Esophagus muscularis mucosa (tissue), 4 donors: ENCODE data around the gene KIRREL3. TPM values are rescaled to one million over a fixed set of nuclear protein-coding genes. Genes with fewer than 3 reads are reported as not detected.

Source experiments
- DNase-seq: peaks from one replicate; pipeline ENCODE4 v3.0.0-alpha.2; 2017; ENCODE audit errors: extremely low spot score
- H3K27ac ChIP-seq, 4 donors: fragments of 200-600 bp; sonication (generic); replicated peaks in 1 of 4; 1 replicate in 3 of 4; 2 replicates in 1 of 4; pipeline ENCODE4 v1.5.1; 2016 to 2019; ENCODE audit warnings: mild to moderate bottlenecking in 1 of 4
- H3K27me3 ChIP-seq, 4 donors: fragments of 200-600 bp; sonication (generic); one replicate each; pipeline versions ENCODE4 v1.5.1 to v1.6.0; 2016 to 2019
- H3K36me3 ChIP-seq, 4 donors: fragments of 200-600 bp; sonication (generic); one replicate each; pipeline ENCODE4 v1.5.1; 2016 to 2019
- H3K4me1 ChIP-seq, 4 donors: fragments of 200-600 bp; sonication (generic); one replicate each; pipeline ENCODE4 v1.5.1; 2016 to 2019
- H3K4me3 ChIP-seq, 4 donors: fragments of 200-600 bp; sonication (generic); 1 replicate in 2 of 4; 2 replicates in 2 of 4; pipeline ENCODE4 v1.5.1; 2016 to 2019; ENCODE audit warnings: mild to moderate bottlenecking in 4 of 4, moderate library complexity in 1 of 4
- H3K9me3 ChIP-seq, 4 donors: fragments of 200-600 bp; sonication (generic); 1 replicate in 3 of 4; 2 replicates in 1 of 4; pipeline ENCODE4 v1.5.1; 2016 to 2019
- CTCF ChIP-seq, 3 experiments: fragments of 200-600 bp in 2 of 3; fragments of 450-650 bp in 1 of 3; sonication (generic) in 2 of 3; IDR thresholded peaks; one replicate each; pipeline ENCODE4 v1.5.1; 2017 to 2019; ENCODE audit warnings: antibody characterized with exemption in 3 of 3, mild to moderate bottlenecking in 2 of 3, moderate library complexity in 1 of 3
- EP300 ChIP-seq: sonication (generic); formaldehyde crosslinking; IDR thresholded peaks from one replicate; pipeline ENCODE4 v1.6.1; 2017; ENCODE audit warnings: antibody characterized with exemption
- POLR2A ChIP-seq: fragments of 450-650 bp; IDR thresholded peaks from one replicate; pipeline ENCODE4 v1.6.1; 2017; ENCODE audit warnings: antibody characterized with exemption, moderate library complexity, mild to moderate bottlenecking, low read depth
- POLR2AphosphoS5 ChIP-seq, 2 donors: sonication (generic); formaldehyde crosslinking; IDR thresholded peaks; one replicate each; pipeline ENCODE4 v1.6.1; 2017; ENCODE audit warnings: antibody characterized with exemption in 2 of 2
- WGBS: methylation state at CpG from one replicate; pipeline ENCODE4 v1.1.5; 2018; 5-methylcytosine and 5-hydroxymethylcytosine counted together
- intact Hi-C: fragments of 100-400 bp; cut with DNase I; formaldehyde crosslinking; loops from one replicate; pipeline ENCODE4 v1.15.1; 2023
- total RNA-seq, 4 donors: library from RNA; depleted of rRNA; stranded (reverse); fragments of >200 nt; gene quantifications; one replicate each; pipeline versions ENCODE4 v1.1.0 to v1.2.1, GENCODE V29; 2016

Gene KIRREL3
- total RNA-seq, 4 donors from 2014 or later = 1.7 to 6.5 (median 3.1) TPM

- no peak overlapping the region for H3K27ac ChIP-seq
- peaks cover 0 to 11% (median 0%) of the 10 kb centered on the region in 4 donors for H3K27me3 ChIP-seq
- H3K4me3 ChIP-seq = no peak overlapping the region
- TF ChIP-seq POLR2AphosphoS5 (IDR thresholded peaks at IDR 0.05) (no peak), POLR2A (no peak), EP300 (no peak), CTCF (IDR thresholded peaks at IDR 0.05) (no peak)
- no peaks in the 10 kb centered on the region for H3K9me3 ChIP-seq
- 92% methylated on average over 8 of the region's 8 CpGs for WGBS
- H3K36me3 ChIP-seq = no peaks in the 10 kb centered on the region
- intact Hi-C loops = no loop called here
- H3K4me1 ChIP-seq = no peaks in the 10 kb centered on the region
- DNase-seq = no peak
These were observed 318.0 kb downstream of the KIRREL3 start for GRCh38 chr11:126682590-126682989.

GRCh38 chr11:126680700-126681099 lies 319.9 kb downstream of the KIRREL3 start:
- H3K4me1 ChIP-seq = no peaks in the 10 kb centered on the region
- H3K27ac ChIP-seq = no peak overlapping the region
- intact Hi-C loops = no loop called here
- H3K27me3 ChIP-seq = peaks cover 0 to 14% (median 0%) of the 10 kb centered on the region in 4 donors
- no peaks in the 10 kb centered on the region for H3K36me3 ChIP-seq
- WGBS = 30% methylated on average over 3 of the region's 3 CpGs
- H3K4me3 ChIP-seq = no peak overlapping the region
- DNase-seq = no peak
- TF ChIP-seq CTCF (IDR thresholded peaks at IDR 0.05) (no peak), POLR2A (no peak)
- H3K9me3 ChIP-seq = no peaks in the 10 kb centered on the region

GRCh38 chr11:126680131-126680530 lies 320.4 kb downstream of the KIRREL3 start:
- WGBS = 75% methylated on average over 4 of the region's 4 CpGs
- no peaks in the 10 kb centered on the region for H3K9me3 ChIP-seq
- H3K27ac ChIP-seq = no peak overlapping the region
- H3K27me3 ChIP-seq = peaks cover 0 to 14% (median 0%) of the 10 kb centered on the region in 4 donors
- no peak overlapping the region for H3K4me3 ChIP-seq
- intact Hi-C loops = no loop called here
- H3K4me1 ChIP-seq = no peaks in the 10 kb centered on the region
- H3K36me3 ChIP-seq = no peaks in the 10 kb centered on the region
- TF ChIP-seq POLR2A (no peak), EP300 (no peak), POLR2AphosphoS5 (IDR thresholded peaks at IDR 0.05) (no peak), CTCF (IDR thresholded peaks at IDR 0.05) (no peak)
- DNase-seq = no peak

- Histone ChIP-seq H3K4me1 (no peaks in the 10 kb centered on the region), H3K27me3 (peaks cover 0 to 10% (median 0%) of the 10 kb centered on the region in 4 donors), H3K4me3 (no peak overlapping the region), H3K27ac (no peak overlapping the region), H3K9me3 (no peaks in the 10 kb centered on the region), H3K36me3 (no peaks in the 10 kb centered on the region)
- intact Hi-C loops = no loop called here
- no peak for DNase-seq
- 31% methylated on average over 2 of the region's 2 CpGs for WGBS
- TF ChIP-seq POLR2AphosphoS5 (IDR thresholded peaks at IDR 0.05) (no peak), POLR2A (no peak), EP300 (no peak), CTCF (IDR thresholded peaks at IDR 0.05) (no peak)
These were observed 321.5 kb downstream of the KIRREL3 start for GRCh38 chr11:126679033-126679432.

- Histone ChIP-seq H3K27ac (no peak overlapping the region), H3K27me3 (peaks cover 0 to 10% (median 0%) of the 10 kb centered on the region in 4 donors), H3K4me3 (no peak overlapping the region), H3K4me1 (no peaks in the 10 kb centered on the region), H3K36me3 (no peaks in the 10 kb centered on the region), H3K9me3 (peaks cover 0 to 2% (median 0%) of the 10 kb centered on the region in 4 donors)
- intact Hi-C loops = no loop called here
- no peak for DNase-seq
- 88% methylated on average over 9 of the region's 9 CpGs for WGBS
- TF ChIP-seq POLR2AphosphoS5 (IDR thresholded peaks at IDR 0.05) = no peak
- TF ChIP-seq CTCF (IDR thresholded peaks at IDR 0.05) = no peak
- TF ChIP-seq POLR2A = no peak
- no peak for TF ChIP-seq EP300
These were observed 324.0 kb downstream of the KIRREL3 start for GRCh38 chr11:126676536-126676935.
